ENCODE data around the gene PKP3.
"Not testable (repeated sequence)": the region's sequence is repeated elsewhere in the genome, so short reads cannot be mapped to it uniquely, and the experiment has no call there.

PKP3 gene

GRCh38 chr11:410711-411110 lies 16.7 kb downstream of the PKP3 start:
- not testable (repeated sequence) for DNase-seq (ENCODE audit: low read depth, low spot score)

GRCh38 chr11:411520-411919 lies 17.5 kb downstream of the PKP3 start:
- not testable (repeated sequence) for DNase-seq (ENCODE audit: low read depth, low spot score)

- DNase-seq (ENCODE audit: low read depth, low spot score), result no peak
Measured at GRCh38 chr11:412641-413119, 18.7 kb downstream of the PKP3 start.

GRCh38 chr11:413120-414081 lies 19.4 kb downstream of the PKP3 start:
- no peak for DNase-seq (ENCODE audit: low read depth, low spot score)

- no peak for DNase-seq (ENCODE audit: low read depth, low spot score)
Measured at GRCh38 chr11:414318-414857, 20.4 kb downstream of the PKP3 start.

- no peak for DNase-seq (ENCODE audit: low read depth, low spot score)
Measured at GRCh38 chr11:415640-416041, 21.6 kb downstream of the PKP3 start.

GRCh38 chr11:416051-416756 lies 22.2 kb downstream of the PKP3 start:
- DNase-seq (ENCODE audit: low read depth, low spot score), result no peak

- DNase-seq (ENCODE audit: low read depth, low spot score), result no peak
Measured at GRCh38 chr11:416757-417621, 23.0 kb downstream of the PKP3 start.

- no peak for DNase-seq (ENCODE audit: low read depth, low spot score)
Measured at GRCh38 chr11:417652-418342, 23.8 kb downstream of the PKP3 start.

- no peak for DNase-seq (ENCODE audit: low read depth, low spot score)
Measured at GRCh38 chr11:418343-419247, 24.6 kb downstream of the PKP3 start.

GRCh38 chr11:419248-420005 lies 25.4 kb downstream of the PKP3 start:
- DNase-seq (ENCODE audit: low read depth, low spot score), result no peak

- DNase-seq (ENCODE audit: low read depth, low spot score), result no peak
Measured at GRCh38 chr11:420054-420910, 26.3 kb downstream of the PKP3 start.

GRCh38 chr11:420911-421321 lies 26.9 kb downstream of the PKP3 start:
- no peak for DNase-seq (ENCODE audit: low read depth, low spot score)

GRCh38 chr11:422249-422656 lies 28.2 kb downstream of the PKP3 start:
- DNase-seq (ENCODE audit: low read depth, low spot score), result no peak

GRCh38 chr11:424232-424631 lies 30.2 kb downstream of the PKP3 start:
- DNase-seq (ENCODE audit: low read depth, low spot score), result no peak

GRCh38 chr11:424766-425165 lies 30.8 kb downstream of the PKP3 start:
- DNase-seq (ENCODE audit: low read depth, low spot score), result not testable (repeated sequence)

GRCh38 chr11:425301-425700 lies 31.3 kb downstream of the PKP3 start:
- DNase-seq (ENCODE audit: low read depth, low spot score), result no peak

- no peak for DNase-seq (ENCODE audit: low read depth, low spot score)
Measured at GRCh38 chr11:426851-427250, 32.8 kb downstream of the PKP3 start.
